SK-MEL-5 (cell line): ENCODE data around the gene RABGEF1. TPM values are rescaled to one million over a fixed set of nuclear protein-coding genes. Genes with fewer than 3 reads are reported as not detected.
"Not testable (repeated sequence)": the region's sequence is repeated elsewhere in the genome, so short reads cannot be mapped to it uniquely, and the experiment has no call there.

Source experiments
- DNase-seq: peaks from one replicate; pipeline ENCODE4 v3.0.0-alpha.2; 2016; ENCODE audit warnings: low read depth, low spot score
- in situ Hi-C: cut with HindIII; loops from 2 replicates; pipeline ENCODE4 v1.10.0; 2016; ENCODE audit warnings: low sequenced_read_pairs, high pct_unique_total_duplicates, low pct_unique_long_range_greater_than_20kb
- total RNA-seq: library from RNA; depleted of rRNA; stranded (reverse); fragments of >200 nt; shearing (Covaris generic); gene quantifications from 2 replicates; pipeline ENCODE4 v1.2.3, GENCODE V29; 2014

Gene RABGEF1
- total RNA-seq, 1 experiment from 2014 or later = 37.6 TPM

- peak; percentile 62 for DNase-seq
- in situ Hi-C loops = not testable (repeated sequence)
Measured at GRCh38 chr7:66825538-66825937, 85.0 kb downstream of the RABGEF1 start.

GRCh38 chr7:66826649-66827048, 86.1 kb downstream of the RABGEF1 start:
- DNase-seq = no peak
- in situ Hi-C loops = no loop called here

- in situ Hi-C loops, DNase-seq: not testable (repeated sequence)
Measured at GRCh38 chr7:66830976-66831375, 90.4 kb downstream of the RABGEF1 start.

- in situ Hi-C loops = no loop called here
- DNase-seq = no peak
Measured at GRCh38 chr7:66832531-66833351, 92.2 kb downstream of the RABGEF1 start.

- peak; percentile 73 for DNase-seq
- in situ Hi-C loops = no loop called here
Measured at GRCh38 chr7:66837007-66837406, 96.5 kb downstream of the RABGEF1 start.

- in situ Hi-C loops = no loop called here
- no peak for DNase-seq
Measured at GRCh38 chr7:66837661-66838060, 97.1 kb downstream of the RABGEF1 start.

- no peak for DNase-seq
- in situ Hi-C loops = no loop called here
Measured at GRCh38 chr7:66839814-66840213, 99.3 kb downstream of the RABGEF1 start.

- in situ Hi-C loops = no loop called here
- DNase-seq = no peak
Measured at GRCh38 chr7:66840316-66840715, 99.8 kb downstream of the RABGEF1 start.

- in situ Hi-C loops = no loop called here
- DNase-seq = no peak
Measured at GRCh38 chr7:66841898-66842297, 101.4 kb downstream of the RABGEF1 start.

- DNase-seq = not testable (repeated sequence)
Measured at GRCh38 chr7:66843492-66843891, 103.0 kb downstream of the RABGEF1 start.

GRCh38 chr7:66844552-66845378, 104.2 kb downstream of the RABGEF1 start:
- DNase-seq = peak; percentile 99
- in situ Hi-C loops = no loop called here

More at GRCh38 chr7:66843492-66843891, 103.0 kb downstream of the RABGEF1 start:
- in situ Hi-C loops = not testable (repeated sequence)

GRCh38 chr7:66845379-66846095, 105.0 kb downstream of the RABGEF1 start:
- in situ Hi-C loops = no loop called here
- no peak for DNase-seq

- in situ Hi-C loops, DNase-seq: not testable (repeated sequence)
Measured at GRCh38 chr7:66846096-66846445, 105.5 kb downstream of the RABGEF1 start.

GRCh38 chr7:66847523-66847855, 107.0 kb downstream of the RABGEF1 start:
- DNase-seq, in situ Hi-C loops: not testable (repeated sequence)

GRCh38 chr7:66847879-66848790, 107.6 kb downstream of the RABGEF1 start:
- DNase-seq = peak; percentile 97
- in situ Hi-C loops = no loop called here

- in situ Hi-C loops = no loop called here
- DNase-seq = no peak
Measured at GRCh38 chr7:66859339-66859738, 118.8 kb downstream of the RABGEF1 start.
